Left lung (tissue), 10 donors: ENCODE results near the gene GAREM1. TPM values are rescaled to one million over a fixed set of nuclear protein-coding genes. Genes with fewer than 3 reads are reported as not detected.

Experiments used
- ATAC-seq: fragments of 200-7000 bp; cut with Tn5 transposase; one replicate; pipeline ENCODE4 v1.9.1; 2020; ENCODE audit warnings: moderate library complexity
- DNase-seq, 4 donors: peaks; one replicate each; pipeline ENCODE4 v3.0.0-alpha.2; 2013 to 2020
- H3K27ac ChIP-seq, 2 donors: fragments of 200-600 bp; sonication (generic) in 1 of 2; one replicate each; pipeline versions ENCODE4 v1.5.0 to v1.8.0; 2020 to 2021
- H3K27me3 ChIP-seq, 2 donors: fragments of 200-600 bp; sonication (generic) in 1 of 2; one replicate each; pipeline versions ENCODE4 v1.5.0 to v1.8.0; 2020 to 2021
- H3K36me3 ChIP-seq, 2 donors: fragments of 200-600 bp; sonication (generic) in 1 of 2; one replicate each; pipeline versions ENCODE4 v1.5.0 to v1.8.0; 2020 to 2021
- H3K4me1 ChIP-seq, 2 donors: fragments of 200-600 bp; one replicate each; pipeline ENCODE4 v1.8.0; 2021
- H3K4me3 ChIP-seq, 2 donors: fragments of 200-600 bp; sonication (generic) in 1 of 2; one replicate each; pipeline versions ENCODE4 v1.5.0 to v1.8.0; 2020 to 2021; ENCODE audit warnings: mild to moderate bottlenecking in 1 of 2
- H3K9me3 ChIP-seq, 2 donors: fragments of 200-600 bp; sonication (generic) in 1 of 2; one replicate each; pipeline versions ENCODE4 v1.5.0 to v1.8.0; 2020 to 2021
- CTCF ChIP-seq, 2 donors: fragments of 200-600 bp; sonication (generic) in 1 of 2; IDR thresholded peaks; one replicate each; pipeline versions ENCODE4 v1.5.0 to v1.8.0; 2021; ENCODE audit warnings: antibody characterized with exemption in 2 of 2
- intact Hi-C, 2 donors: fragments of 100-400 bp; cut with DNase I; formaldehyde crosslinking; loops; one replicate each; pipeline versions ENCODE4 v1.11.2 to v1.14.2; 2022
- polyA plus RNA-seq, 6 donors: library from polyadenylated mRNA; unstranded; fragments of 120-200 nt; gene quantifications; one replicate each; pipeline ENCODE4 v1.2.1, GENCODE V29; 2013; ENCODE audit not compliant: insufficient read length in 6 of 6
- total RNA-seq, 2 donors: library from RNA; stranded (reverse); fragmentation: NEBNext Ultra II Directional; extraction: Animal tissue kit (Norgen Biotek cat#: 25700); gene quantifications; one replicate each; pipeline ENCODE4 v1.2.1, GENCODE V29; 2021
- donor health status: DM: no; HTN: yes; CAD: no.
- donor health status: DM: no; HTN: no; CAD: no.

The GAREM1 gene
- total and polyA plus RNA-seq, 8 donors = 10.3 to 20.2 (median 13.1) TPM

GRCh38 chr18:32219431-32220018 lies 251.2 kb downstream of the GAREM1 start:
- DNase-seq (no peak), ATAC-seq (no peak)
- Histone ChIP-seq H3K27ac (no peak overlapping the region), H3K9me3 (no peaks in the 10 kb centered on the region), H3K4me3 (no peak overlapping the region), H3K27me3 (no peaks in the 10 kb centered on the region), H3K4me1 (no peaks in the 10 kb centered on the region), H3K36me3 (no peaks in the 10 kb centered on the region)
- TF ChIP-seq CTCF (IDR thresholded peaks at IDR 0.05) = no peak
- intact Hi-C loops = no loop called here

- ATAC-seq (no peak), DNase-seq (no peak)
- Histone ChIP-seq H3K27ac (no peak overlapping the region), H3K4me3 (no peak overlapping the region), H3K36me3 (no peaks in the 10 kb centered on the region), H3K9me3 (no peaks in the 10 kb centered on the region), H3K4me1 (no peaks in the 10 kb centered on the region), H3K27me3 (no peaks in the 10 kb centered on the region)
- intact Hi-C loops = no loop called here
- no peak for TF ChIP-seq CTCF (IDR thresholded peaks at IDR 0.05)
Measured at GRCh38 chr18:32216390-32216789, 254.3 kb downstream of the GAREM1 start.

GRCh38 chr18:32213693-32214092 lies 257.0 kb downstream of the GAREM1 start:
- H3K27me3 ChIP-seq = no peaks in the 10 kb centered on the region
- intact Hi-C loops = no loop called here
- no peak overlapping the region for H3K27ac ChIP-seq
- no peak overlapping the region for H3K4me3 ChIP-seq
- TF ChIP-seq CTCF (IDR thresholded peaks at IDR 0.05) = no peak
- no peaks in the 10 kb centered on the region for H3K36me3 ChIP-seq
- peak in 2 of 4 donors; percentile 13 to 43 for DNase-seq
- no peaks in the 10 kb centered on the region for H3K4me1 ChIP-seq
- H3K9me3 ChIP-seq = no peaks in the 10 kb centered on the region
- ATAC-seq = peak; percentile 94
